Astrocyte (in vitro differentiated cells and primary cell): ENCODE measurements around the gene MATCAP1.

Experiments used
- EZH2 ChIP-seq: IDR thresholded peaks from 2 replicates; pipeline ENCODE4 v1.6.1; 2012; ENCODE audit warnings: mild to moderate bottlenecking, low read length, inconsistent platforms; ENCODE audit not compliant: insufficient read depth
- TF ChIP-seq, protein P1 (sequence below): IDR thresholded peaks from 2 replicates; pipeline ENCODE4 v1.5.1; 2011; ENCODE audit warnings: low read depth, mild to moderate bottlenecking, inconsistent platforms, low read length, moderate library complexity; ENCODE audit not compliant: insufficient read depth

DNA sequence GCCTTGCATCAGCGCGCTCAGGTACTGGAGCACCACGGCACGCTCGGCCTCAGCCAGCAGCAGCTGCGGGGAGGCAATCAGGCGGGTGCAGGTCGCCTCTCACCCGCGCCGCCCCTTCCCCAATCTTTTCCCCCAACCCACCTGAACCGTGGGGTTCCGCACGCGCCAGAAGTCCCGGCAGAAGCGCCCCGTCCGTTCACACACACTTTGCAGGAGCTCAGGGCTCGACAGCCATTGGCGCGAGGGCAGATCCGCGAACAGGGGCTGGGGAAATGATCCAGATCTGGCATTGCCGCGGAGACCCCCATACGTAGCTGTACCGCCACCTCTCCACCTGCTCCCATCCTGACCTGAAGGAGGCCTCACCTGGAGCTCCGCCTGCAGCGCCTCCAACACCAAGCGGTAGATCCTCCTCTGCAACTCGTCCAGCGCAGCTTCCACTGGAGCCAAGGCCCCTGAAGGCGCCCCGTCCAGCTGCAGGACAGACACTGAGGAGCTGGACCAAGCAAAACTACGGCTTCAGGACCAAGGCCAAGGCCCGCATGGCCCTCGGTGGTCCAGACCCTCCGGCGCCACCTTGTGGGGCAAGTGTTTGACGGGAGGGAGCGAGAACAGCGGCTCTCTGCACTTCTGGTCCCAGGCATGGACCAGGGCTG is 1.4 kb upstream of the MATCAP1 start:
- TF ChIP-seq, protein P1, sequence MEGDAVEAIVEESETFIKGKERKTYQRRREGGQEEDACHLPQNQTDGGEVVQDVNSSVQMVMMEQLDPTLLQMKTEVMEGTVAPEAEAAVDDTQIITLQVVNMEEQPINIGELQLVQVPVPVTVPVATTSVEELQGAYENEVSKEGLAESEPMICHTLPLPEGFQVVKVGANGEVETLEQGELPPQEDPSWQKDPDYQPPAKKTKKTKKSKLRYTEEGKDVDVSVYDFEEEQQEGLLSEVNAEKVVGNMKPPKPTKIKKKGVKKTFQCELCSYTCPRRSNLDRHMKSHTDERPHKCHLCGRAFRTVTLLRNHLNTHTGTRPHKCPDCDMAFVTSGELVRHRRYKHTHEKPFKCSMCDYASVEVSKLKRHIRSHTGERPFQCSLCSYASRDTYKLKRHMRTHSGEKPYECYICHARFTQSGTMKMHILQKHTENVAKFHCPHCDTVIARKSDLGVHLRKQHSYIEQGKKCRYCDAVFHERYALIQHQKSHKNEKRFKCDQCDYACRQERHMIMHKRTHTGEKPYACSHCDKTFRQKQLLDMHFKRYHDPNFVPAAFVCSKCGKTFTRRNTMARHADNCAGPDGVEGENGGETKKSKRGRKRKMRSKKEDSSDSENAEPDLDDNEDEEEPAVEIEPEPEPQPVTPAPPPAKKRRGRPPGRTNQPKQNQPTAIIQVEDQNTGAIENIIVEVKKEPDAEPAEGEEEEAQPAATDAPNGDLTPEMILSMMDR, result peak; percentile 77
- peak; percentile 42 for TF ChIP-seq EZH2
